HEK293T (cell line): Measurements from ENCODE around the gene PON1.

Experiments used
- CTCF ChIA-PET: fragments of 350-600 bp; formaldehyde crosslinking; extraction: SDS; loops from one replicate; lab custom pipeline; 2021; ENCODE audit warnings: antibody characterized with exemption, inconsistent platforms; lab: Yijun Ruan, JAX
- POLR2A ChIA-PET: fragments of 350-600 bp; formaldehyde crosslinking; extraction: SDS; loops from one replicate; lab custom pipeline; 2020; ENCODE audit warnings: antibody characterized with exemption, inconsistent platforms; lab: Yijun Ruan, JAX
- DNase-seq: peaks from one replicate; pipeline ENCODE4 v3.0.0; 2012; ENCODE audit warnings: mixed read lengths; ENCODE audit errors: extremely low spot score
- ARNT ChIP-seq: fragments of 450-650 bp; IDR thresholded peaks from 2 replicates; pipeline ENCODE4 v1.6.1; 2017; ENCODE audit warnings: mild to moderate bottlenecking
- BHLHE40 ChIP-seq: fragments of 450-650 bp; IDR thresholded peaks from 2 replicates; pipeline ENCODE4 v1.6.1; 2016; ENCODE audit warnings: mild to moderate bottlenecking, moderate library complexity, borderline replicate concordance
- CTBP1 ChIP-seq: fragments of 450-650 bp; IDR thresholded peaks from 2 replicates; pipeline ENCODE4 v1.6.1; 2016; ENCODE audit warnings: borderline replicate concordance
- ELF4 ChIP-seq: fragments of 450-650 bp; IDR thresholded peaks from 2 replicates; pipeline ENCODE4 v1.6.1; 2017; ENCODE audit warnings: antibody characterized with exemption
- FOXA1 ChIP-seq: fragments of 450-650 bp; IDR thresholded peaks from 2 replicates; pipeline ENCODE4 v1.6.1; 2016; ENCODE audit warnings: mild to moderate bottlenecking
- FOXK2 ChIP-seq: fragments of 450-650 bp; IDR thresholded peaks from 2 replicates; pipeline ENCODE4 v1.6.1; 2016; ENCODE audit warnings: mild to moderate bottlenecking
- FOXM1 ChIP-seq: fragments of 450-650 bp; IDR thresholded peaks from 2 replicates; pipeline ENCODE4 v1.6.1; 2017; ENCODE audit warnings: mild to moderate bottlenecking, borderline replicate concordance
- HDGF ChIP-seq: fragments of 450-650 bp; IDR thresholded peaks from 2 replicates; pipeline ENCODE4 v1.6.1; 2017; ENCODE audit warnings: antibody characterized with exemption, borderline replicate concordance
- L3MBTL2 ChIP-seq: fragments of 450-650 bp; conservative IDR thresholded peaks from 2 replicates; pipeline ENCODE4 v1.6.1; 2016; ENCODE audit warnings: mild to moderate bottlenecking
- LEF1 ChIP-seq: fragments of 450-650 bp; IDR thresholded peaks from 2 replicates; pipeline ENCODE4 v1.6.1; 2017; ENCODE audit warnings: mild to moderate bottlenecking, borderline replicate concordance
- NFRKB ChIP-seq: fragments of 450-650 bp; IDR thresholded peaks from 2 replicates; pipeline ENCODE4 v1.6.1; 2016; ENCODE audit warnings: mild to moderate bottlenecking, moderate library complexity
- PKNOX1 ChIP-seq: fragments of 450-650 bp; IDR thresholded peaks from 2 replicates; pipeline ENCODE4 v1.6.1; 2016
- SP1 ChIP-seq: fragments of 450-650 bp; IDR thresholded peaks from 2 replicates; pipeline ENCODE4 v1.6.1; 2017
- SUZ12 ChIP-seq: fragments of 450-650 bp; IDR thresholded peaks from 2 replicates; pipeline ENCODE4 v1.6.1; 2016; ENCODE audit warnings: mild to moderate bottlenecking
- TARDBP ChIP-seq: fragments of 450-650 bp; IDR thresholded peaks from 2 replicates; pipeline ENCODE4 v1.6.1; 2016
- ZNF384 ChIP-seq: fragments of 450-650 bp; IDR thresholded peaks from 2 replicates; pipeline ENCODE4 v1.6.1; 2016

PON1 gene

GRCh38 chr7:95324431-95324830 is at the start of gene PON1:
TSS of gene PON1 (minus strand) at chr7:95324532. CDS start at chr7:95324475, 57 bp downstream.
- ChIA-PET CTCF (no interaction called here), POLR2A (no interaction called here)
- no peak for DNase-seq
- TF ChIP-seq HDGF (no peak), LEF1 (no peak), SP1 (no peak), ELF4 (no peak), TARDBP (no peak), FOXK2 (no peak), L3MBTL2 (no peak), ZNF384 (no peak), NFRKB (no peak), PKNOX1 (no peak), FOXM1 (no peak), SUZ12 (no peak), CTBP1 (no peak), BHLHE40 (no peak), ARNT (no peak), FOXA1 (no peak)

- ChIA-PET CTCF (no interaction called here), POLR2A (no interaction called here)
- no peak for TF ChIP-seq FOXM1
- no peak for TF ChIP-seq TARDBP
- DNase-seq, result no peak
These were observed 49.0 kb upstream of the PON1 start for GRCh38 chr7:95373323-95373722.

GRCh38 chr7:95368235-95368634 is 43.9 kb upstream of the PON1 start:
- no peak for DNase-seq
- POLR2A ChIA-PET, result no interaction called here
- CTCF ChIA-PET, result no interaction called here
- TF ChIP-seq NFRKB, result no peak
- TF ChIP-seq LEF1, result no peak
- TF ChIP-seq FOXM1, result no peak
- no peak for TF ChIP-seq FOXK2
- TF ChIP-seq SP1, result no peak
- no peak for TF ChIP-seq BHLHE40
- no peak for TF ChIP-seq L3MBTL2

- no peak for DNase-seq
- TF ChIP-seq BHLHE40, result no peak
- no peak for TF ChIP-seq TARDBP
- no peak for TF ChIP-seq CTBP1
- TF ChIP-seq NFRKB, result no peak
- no peak for TF ChIP-seq ZNF384
- POLR2A ChIA-PET, result no interaction called here
- CTCF ChIA-PET, result no interaction called here
These were observed 43.3 kb upstream of the PON1 start for GRCh38 chr7:95367606-95368005.

GRCh38 chr7:95365151-95365550 is 40.8 kb upstream of the PON1 start:
- no peak for DNase-seq
- ChIA-PET POLR2A (no interaction called here), CTCF (no interaction called here)
- TF ChIP-seq FOXA1 (no peak), NFRKB (no peak), FOXK2 (no peak), PKNOX1 (no peak), FOXM1 (no peak), HDGF (no peak), CTBP1 (no peak), SUZ12 (no peak), ZNF384 (no peak), SP1 (no peak), TARDBP (no peak), ELF4 (no peak), LEF1 (no peak), ARNT (no peak), BHLHE40 (no peak), L3MBTL2 (no peak)

GRCh38 chr7:95357623-95358022 is 33.3 kb upstream of the PON1 start:
- TF ChIP-seq NFRKB, result no peak
- no peak for TF ChIP-seq FOXA1
- no peak for TF ChIP-seq BHLHE40
- TF ChIP-seq ELF4, result no peak
- no peak for TF ChIP-seq L3MBTL2
- no peak for TF ChIP-seq PKNOX1
- TF ChIP-seq FOXM1, result no peak
- TF ChIP-seq LEF1, result no peak
- TF ChIP-seq CTBP1, result no peak
- no peak for TF ChIP-seq SUZ12
- TF ChIP-seq HDGF, result no peak
- TF ChIP-seq TARDBP, result no peak
- TF ChIP-seq ARNT, result no peak
- no peak for TF ChIP-seq FOXK2
- TF ChIP-seq ZNF384, result no peak
- TF ChIP-seq SP1, result no peak
- ChIA-PET POLR2A (no interaction called here), CTCF (no interaction called here)
- DNase-seq, result no peak

- ChIA-PET POLR2A (no interaction called here), CTCF (no interaction called here)
- TF ChIP-seq SUZ12, result no peak
- TF ChIP-seq FOXK2, result no peak
- no peak for TF ChIP-seq HDGF
- no peak for TF ChIP-seq BHLHE40
- no peak for TF ChIP-seq CTBP1
- TF ChIP-seq FOXM1, result no peak
- TF ChIP-seq NFRKB, result no peak
- no peak for TF ChIP-seq PKNOX1
- no peak for TF ChIP-seq LEF1
- no peak for TF ChIP-seq ZNF384
- no peak for TF ChIP-seq ELF4
- no peak for TF ChIP-seq TARDBP
- no peak for TF ChIP-seq ARNT
- TF ChIP-seq FOXA1, result no peak
- TF ChIP-seq L3MBTL2, result no peak
- DNase-seq, result no peak
These were observed 18.4 kb upstream of the PON1 start for GRCh38 chr7:95342642-95343307.
